GM12878 (cell line): Measurements from ENCODE around the gene SLC39A11. TPM values are rescaled to one million over a fixed set of nuclear protein-coding genes. Genes with fewer than 3 reads are reported as not detected.
A peak's percentile ranks its signal among the peaks of the same experiment; 100 is the strongest.

ENCODE experiments used
- ATAC-seq: fragments of 200-7000 bp; cut with Tn5 transposase; 3 replicates; pipeline ENCODE4 v1.9.1; 2020; ENCODE audit warnings: mild to moderate bottlenecking, moderate library complexity
- BruUV-seq: library from RNA; stranded (reverse); fragments of 400-500 nt; replicated peaks from 2 replicates; lab custom pipeline; 2021; lab: Mats Ljungman, UMichigan
- CTCF ChIA-PET: fragments of 300-600 bp; sonication (Branson Sonifier 250); formaldehyde crosslinking; extraction: SDS; loops from one replicate; lab custom pipeline; 2021; ENCODE audit warnings: inconsistent platforms; lab: Yijun Ruan, JAX
- POLR2A ChIA-PET: fragments of 350-600 bp; formaldehyde crosslinking; extraction: SDS; loops from one replicate; lab custom pipeline; 2021; ENCODE audit warnings: inconsistent platforms; lab: Charles Lee
- RAD21 ChIA-PET: fragments of 300-600 bp; sonication (Branson Sonifier 250); formaldehyde crosslinking; loops from one replicate; lab custom pipeline; 2023; ENCODE audit warnings: antibody characterized with exemption; ENCODE audit not compliant: unreplicated experiment; lab: Charles Lee
- SMC1A ChIA-PET: fragments of 300-600 bp; sonication (Branson Sonifier 250); formaldehyde crosslinking; loops from one replicate; lab custom pipeline; 2023; ENCODE audit not compliant: unreplicated experiment, uncharacterized antibody; lab: Charles Lee
- DNase-seq: peaks from one replicate; pipeline ENCODE4 v3.0.0-alpha.2; 2011; ENCODE audit warnings: low read depth, low spot score
- FAIRE-seq: peaks from 3 replicates; lab custom pipeline; 2011; peaks lifted over from hg19 to GRCh38; lab: Jason Lieb, UNC
- H2AFZ ChIP-seq: 2 replicates; pipeline ENCODE4 v1.6.0; 2011; ENCODE audit warnings: low read depth, low read length, control low read depth; ENCODE audit not compliant: control insufficient read depth
- H3K27ac ChIP-seq: 2 replicates; pipeline ENCODE4 v1.5.1; 2011; ENCODE audit warnings: control low read depth; ENCODE audit not compliant: control insufficient read depth, insufficient read depth
- H3K27me3 ChIP-seq, 2 experiments: replicated peaks in 1 of 2; 2 replicates each; pipeline versions ENCODE4 v1.6.0 to v1.6.1; 2011; ENCODE audit warnings: low read length in 1 of 2; ENCODE audit not compliant: control insufficient read depth in 2 of 2, insufficient read depth in 2 of 2
- H3K36me3 ChIP-seq, 2 experiments: 2 replicates each; pipeline ENCODE4 v1.5.1; 2011; ENCODE audit warnings: low read length in 1 of 2; ENCODE audit not compliant: control insufficient read depth in 2 of 2, insufficient read depth in 2 of 2
- H3K4me1 ChIP-seq: 2 replicates; pipeline ENCODE4 v1.6.1; 2011; ENCODE audit warnings: mild to moderate bottlenecking, low read length, moderate library complexity, mixed read lengths; ENCODE audit not compliant: control insufficient read depth, insufficient read depth
- H3K4me2 ChIP-seq: 2 replicates; pipeline ENCODE4 v1.6.0; 2011; ENCODE audit warnings: control low read depth; ENCODE audit not compliant: control insufficient read depth, insufficient read depth
- H3K4me3 ChIP-seq: fragments of 200-600 bp; sonication (generic); 2 replicates; pipeline ENCODE4 v1.5.1; 2016
- H3K79me2 ChIP-seq: 2 replicates; pipeline ENCODE4 v1.6.0; 2011; ENCODE audit warnings: low read length; ENCODE audit not compliant: control insufficient read depth, insufficient read depth
- H3K9ac ChIP-seq: 2 replicates; pipeline ENCODE4 v1.8.0; 2011; ENCODE audit warnings: low read length, control low read depth, mixed read lengths; ENCODE audit not compliant: control insufficient read depth, insufficient read depth
- H3K9me3 ChIP-seq: replicated peaks from 3 replicates; pipeline ENCODE4 v1.5.1; 2011; ENCODE audit warnings: mild to moderate bottlenecking, low read length; ENCODE audit not compliant: control insufficient read depth, insufficient read depth
- H4K20me1 ChIP-seq: 2 replicates; pipeline ENCODE4 v1.6.0; 2011; ENCODE audit not compliant: control insufficient read depth, insufficient read depth
- ASH2L ChIP-seq: fragments of 300-600, 200-600 bp; sonication (generic); IDR thresholded peaks from 2 replicates; pipeline ENCODE4 v1.6.1; 2017; ENCODE audit warnings: low read depth, mild to moderate bottlenecking, borderline replicate concordance
- BCLAF1 ChIP-seq: fragments of 450-650 bp; IDR thresholded peaks from 2 replicates; pipeline ENCODE4 v1.6.1; 2017; ENCODE audit warnings: antibody characterized with exemption, mild to moderate bottlenecking, moderate library complexity
- EGR1 ChIP-seq, 2 experiments: IDR thresholded peaks; 1 replicate in 1 of 2; 2 replicates in 1 of 2; pipeline ENCODE4 v1.6.1; 2011 to 2012; ENCODE audit warnings: low read depth in 2 of 2, low read length in 2 of 2, borderline replicate concordance in 1 of 2, mild to moderate bottlenecking in 1 of 2, moderate library complexity in 1 of 2
- HDAC2 ChIP-seq: fragments of 200-600 bp; sonication (generic); IDR thresholded peaks from 2 replicates; pipeline ENCODE4 v1.6.1; 2017
- IKZF1 ChIP-seq: fragments of 450-650 bp; conservative IDR thresholded peaks from 2 replicates; pipeline ENCODE4 v1.6.1; 2017; ENCODE audit warnings: antibody characterized with exemption, mild to moderate bottlenecking
- KAT2A ChIP-seq: conservative IDR thresholded peaks from 2 replicates; pipeline ENCODE4 v1.6.1; 2011; ENCODE audit warnings: low read depth, low read length; ENCODE audit not compliant: control insufficient read depth
- MEF2B ChIP-seq: fragments of 450-650 bp; IDR thresholded peaks from 2 replicates; pipeline ENCODE4 v1.6.1; 2018; ENCODE audit warnings: mild to moderate bottlenecking, moderate library complexity; ENCODE audit not compliant: partially characterized antibody, poor library complexity, severe bottlenecking
- MYB ChIP-seq: fragments of 150-350 bp; IDR thresholded peaks from 2 replicates; pipeline ENCODE4 v1.6.1; 2014; ENCODE audit warnings: mild to moderate bottlenecking, low read depth, low read length, borderline replicate concordance
- NR2C1 ChIP-seq: fragments of 450-650 bp; IDR thresholded peaks from 2 replicates; pipeline ENCODE4 v1.6.1; 2017; ENCODE audit warnings: antibody characterized with exemption, mild to moderate bottlenecking, moderate library complexity
- NR2F1 ChIP-seq: fragments of 450-650 bp; conservative IDR thresholded peaks from 2 replicates; pipeline ENCODE4 v1.6.1; 2017; ENCODE audit warnings: mild to moderate bottlenecking
- PBX3 ChIP-seq: IDR thresholded peaks from 2 replicates; pipeline ENCODE4 v1.6.1; 2011; ENCODE audit warnings: mild to moderate bottlenecking, low read depth, low read length, moderate library complexity; ENCODE audit not compliant: insufficient replicate concordance
- RAD51 ChIP-seq: fragments of 450-650 bp; IDR thresholded peaks from 2 replicates; pipeline ENCODE4 v1.6.1; 2016; ENCODE audit warnings: moderate library complexity, mild to moderate bottlenecking, inconsistent platforms
- RUNX3 ChIP-seq: IDR thresholded peaks from 2 replicates; pipeline ENCODE4 v1.6.1; 2012; ENCODE audit warnings: low read length, inconsistent platforms
- SMAD1 ChIP-seq: fragments of 450-650 bp; IDR thresholded peaks from 2 replicates; pipeline ENCODE4 v1.6.1; 2018; ENCODE audit warnings: mild to moderate bottlenecking, low read depth; ENCODE audit not compliant: partially characterized antibody
- TARDBP ChIP-seq: IDR thresholded peaks from 2 replicates; pipeline ENCODE4 v1.6.1; 2016; ENCODE audit warnings: borderline replicate concordance
- ZNF24 ChIP-seq: fragments of 450-650 bp; IDR thresholded peaks from 2 replicates; pipeline ENCODE4 v1.6.1; 2017; ENCODE audit warnings: antibody characterized with exemption, mild to moderate bottlenecking
- WGBS: methylation state at CpG from one replicate; pipeline ENCODE4 v1.1.6; 2016; ENCODE audit warnings: low lambda C conversion rate; ENCODE audit not compliant: insufficient replicate concordance, insufficient coverage; ENCODE audit errors: missing lambda C conversion rate; 5-methylcytosine and 5-hydroxymethylcytosine counted together
- in situ Hi-C: fragments of 300-500 bp; cut with MboI; formaldehyde crosslinking; loops from 9 replicates; pipeline ENCODE4 v1.14.3; 2018; ENCODE audit warnings: mixed read lengths
- intact Hi-C: fragments of 100-400 bp; cut with micrococcal nuclease; formaldehyde crosslinking; loops from one replicate; pipeline ENCODE4 v1.14.2; 2022; ENCODE audit not compliant: unreplicated experiment
- polyA plus RNA-seq, 11 experiments: library from polyadenylated mRNA; depleted of rRNA in 4 of 11; unstranded in 6 of 11; stranded (reverse) in 5 of 11; fragments of >200 nt; fragmentation: Nextera tagmentation in 4 of 11; fragmentation: Illumina TruSeq in 1 of 11; extraction: Ambion mirVana in 4 of 11; extraction: Trizol in 1 of 11; gene quantifications; 1 replicate in 1 of 11; 2 replicates in 10 of 11; pipeline versions ENCODE4 v1.2.1 to v1.2.3, GENCODE V29; 2011 to 2016; ENCODE audit warnings: inconsistent platforms in 2 of 11, missing spikeins in 2 of 11, low read depth in 1 of 11
- total RNA-seq, 4 experiments: library from RNA; depleted of rRNA in 3 of 4; stranded (reverse); fragments of >200 nt in 3 of 4; fragmentation: Illumina TruSeq in 1 of 4; extraction: Trizol in 1 of 4; gene quantifications; 2 replicates each; pipeline versions ENCODE4 v1.2.1 to v1.2.3, GENCODE V29; 2013 to 2021
- TF ChIP-seq, protein P1 (sequence below): fragments of 450-650 bp; IDR thresholded peaks from 2 replicates; pipeline ENCODE4 v1.6.1; 2017; ENCODE audit warnings: mild to moderate bottlenecking, moderate library complexity

Gene SLC39A11
- total and polyA plus RNA-seq, 10 of the 15 experiments (the other 5 are each of a cell fraction or from before 2014, with no cell fraction given): 8.6 to 23.8 (median 14.0) TPM

- intact Hi-C loops (loop anchor here (5.0 kb wide), 1 partner anchor 182 kb away; no protein-coding TSS in a partner anchor), in situ Hi-C loops (no loop called here)
- Histone ChIP-seq H3K4me3 (no peak overlapping the region), H3K36me3 (no peaks in the 10 kb centered on the region), H4K20me1 (no peaks in the 10 kb centered on the region), H3K4me2 (no peak overlapping the region), H3K27ac (no peak overlapping the region), H3K27me3 (no peaks in the 10 kb centered on the region), H3K79me2 (no peaks in the 10 kb centered on the region), H3K9ac (no peak overlapping the region), H2AFZ (no peak overlapping the region), H3K9me3 (peaks cover 4% of the 10 kb centered on the region; the same call in 2 of the 3 replicates), H3K4me1 (peaks cover 6% of the 10 kb centered on the region)
- ATAC-seq (peak; percentile 77), DNase-seq (no peak), FAIRE-seq (no peak)
- ChIA-PET POLR2A (interaction anchor here (0.6 to 5.1 kb wide), 7 partner anchors 9 to 640 kb away, joined by 3 to 52 read pairs (median 28); no protein-coding TSS in a partner anchor), RAD21 (interaction anchor here (1.8 to 5.5 kb wide), 9 partner anchors 9 to 182 kb away, joined by 3 to 43 read pairs (median 18); no protein-coding TSS in a partner anchor), SMC1A (interaction anchor here (1.0 to 6.3 kb wide), 10 partner anchors 8 to 123 kb away, joined by 3 to 66 read pairs (median 15); no protein-coding TSS in a partner anchor), CTCF (interaction anchor here (0.8 to 4.5 kb wide), 6 partner anchors 9 to 89 kb away, joined by 3 to 32 read pairs (median 9); no protein-coding TSS in a partner anchor)
- 4% methylated on average over 11 of the region's 11 CpGs for WGBS
- no TSS peak for BruUV-seq
- no peak for TF ChIP-seq KAT2A
- no peak for TF ChIP-seq HDAC2
- TF ChIP-seq, protein P1, sequence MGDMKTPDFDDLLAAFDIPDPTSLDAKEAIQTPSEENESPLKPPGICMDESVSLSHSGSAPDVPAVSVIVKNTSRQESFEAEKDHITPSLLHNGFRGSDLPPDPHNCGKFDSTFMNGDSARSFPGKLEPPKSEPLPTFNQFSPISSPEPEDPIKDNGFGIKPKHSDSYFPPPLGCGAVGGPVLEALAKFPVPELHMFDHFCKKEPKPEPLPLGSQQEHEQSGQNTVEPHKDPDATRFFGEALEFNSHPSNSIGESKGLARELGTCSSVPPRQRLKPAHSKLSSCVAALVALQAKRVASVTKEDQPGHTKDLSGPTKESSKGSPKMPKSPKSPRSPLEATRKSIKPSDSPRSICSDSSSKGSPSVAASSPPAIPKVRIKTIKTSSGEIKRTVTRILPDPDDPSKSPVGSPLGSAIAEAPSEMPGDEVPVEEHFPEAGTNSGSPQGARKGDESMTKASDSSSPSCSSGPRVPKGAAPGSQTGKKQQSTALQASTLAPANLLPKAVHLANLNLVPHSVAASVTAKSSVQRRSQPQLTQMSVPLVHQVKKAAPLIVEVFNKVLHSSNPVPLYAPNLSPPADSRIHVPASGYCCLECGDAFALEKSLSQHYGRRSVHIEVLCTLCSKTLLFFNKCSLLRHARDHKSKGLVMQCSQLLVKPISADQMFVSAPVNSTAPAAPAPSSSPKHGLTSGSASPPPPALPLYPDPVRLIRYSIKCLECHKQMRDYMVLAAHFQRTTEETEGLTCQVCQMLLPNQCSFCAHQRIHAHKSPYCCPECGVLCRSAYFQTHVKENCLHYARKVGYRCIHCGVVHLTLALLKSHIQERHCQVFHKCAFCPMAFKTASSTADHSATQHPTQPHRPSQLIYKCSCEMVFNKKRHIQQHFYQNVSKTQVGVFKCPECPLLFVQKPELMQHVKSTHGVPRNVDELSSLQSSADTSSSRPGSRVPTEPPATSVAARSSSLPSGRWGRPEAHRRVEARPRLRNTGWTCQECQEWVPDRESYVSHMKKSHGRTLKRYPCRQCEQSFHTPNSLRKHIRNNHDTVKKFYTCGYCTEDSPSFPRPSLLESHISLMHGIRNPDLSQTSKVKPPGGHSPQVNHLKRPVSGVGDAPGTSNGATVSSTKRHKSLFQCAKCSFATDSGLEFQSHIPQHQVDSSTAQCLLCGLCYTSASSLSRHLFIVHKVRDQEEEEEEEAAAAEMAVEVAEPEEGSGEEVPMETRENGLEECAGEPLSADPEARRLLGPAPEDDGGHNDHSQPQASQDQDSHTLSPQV: peak; percentile 91
- no peak for TF ChIP-seq RUNX3
- no peak for TF ChIP-seq BCLAF1
- TF ChIP-seq ASH2L: no peak
- TF ChIP-seq PBX3: no peak
- TF ChIP-seq TARDBP: no peak
- TF ChIP-seq NR2F1: peak; percentile 94
- TF ChIP-seq ZNF24: 0 out of 2 replicates have a peak, but pooled peaks have one; percentile 14
- TF ChIP-seq MEF2B: no peak
- no peak for TF ChIP-seq MYB
- no peak for TF ChIP-seq SMAD1
- TF ChIP-seq NR2C1: 0 out of 2 replicates have a peak, but pooled peaks have one; percentile 32
- TF ChIP-seq IKZF1: peak; percentile 89
- TF ChIP-seq EGR1 (IDR thresholded peaks at IDR 0.05; ENCODE audit: borderline replicate concordance in 1 of 2, low read depth in 2 of 2, low read length in 2 of 2): no peak
- TF ChIP-seq RAD51: no peak
Observed at GRCh38 chr17:72604518-72604917, 488.0 kb downstream of the SLC39A11 start.
